BLaER1 (cell line): ENCODE data around the gene FOXP1.

Experiments used
- H3K27ac ChIP-seq: shearing (Covaris generic); formaldehyde crosslinking; 2 replicates; pipeline ENCODE4 v1.8.1; 2022
- H3K27me3 ChIP-seq: shearing (Covaris generic); formaldehyde crosslinking; 2 replicates; pipeline ENCODE4 v1.8.1; 2022
- H3K36me3 ChIP-seq: shearing (Covaris generic); formaldehyde crosslinking; 2 replicates; pipeline ENCODE4 v1.8.1; 2022
- H3K4me1 ChIP-seq: shearing (Covaris generic); formaldehyde crosslinking; 2 replicates; pipeline ENCODE4 v1.8.1; 2022
- H3K4me2 ChIP-seq: shearing (Covaris generic); formaldehyde crosslinking; 2 replicates; pipeline ENCODE4 v1.8.1; 2022
- H3K4me3 ChIP-seq: shearing (Covaris generic); formaldehyde crosslinking; 2 replicates; pipeline ENCODE4 v1.8.1; 2022
- H3K9ac ChIP-seq: shearing (Covaris generic); formaldehyde crosslinking; 2 replicates; pipeline ENCODE4 v1.8.1; 2022
- H3K9me3 ChIP-seq: shearing (Covaris generic); formaldehyde crosslinking; 2 replicates; pipeline ENCODE4 v1.8.1; 2022
- H4K20me1 ChIP-seq: shearing (Covaris generic); formaldehyde crosslinking; 2 replicates; pipeline ENCODE4 v1.8.1; 2022
- Cebpa-rat ChIP-seq: shearing (Covaris generic); IDR thresholded peaks from 2 replicates; pipeline ENCODE4 v1.8.1; 2022

FOXP1 gene

GRCh38 chr3:71247958-71248335 is 335.6 kb downstream of the FOXP1 start:
- Histone ChIP-seq H3K27me3 (no peaks in the 10 kb centered on the region), H3K4me3 (no peak overlapping the region), H4K20me1 (no peaks in the 10 kb centered on the region), H3K9ac (no peak overlapping the region), H3K36me3 (no peaks in the 10 kb centered on the region), H3K27ac (no peak overlapping the region), H3K4me1 (peaks cover 15% of the 10 kb centered on the region), H3K4me2 (no peak overlapping the region), H3K9me3 (no peaks in the 10 kb centered on the region)
- TF ChIP-seq Cebpa-rat: no peak

- no peaks in the 10 kb centered on the region for H3K9me3 ChIP-seq
- no peaks in the 10 kb centered on the region for H3K27me3 ChIP-seq
- no peaks in the 10 kb centered on the region for H4K20me1 ChIP-seq
- H3K9ac ChIP-seq: no peak overlapping the region
- no peak overlapping the region for H3K4me2 ChIP-seq
- no peak overlapping the region for H3K27ac ChIP-seq
- no peaks in the 10 kb centered on the region for H3K36me3 ChIP-seq
- TF ChIP-seq Cebpa-rat: no peak
- H3K4me1 ChIP-seq: peaks cover 15% of the 10 kb centered on the region
- no peak overlapping the region for H3K4me3 ChIP-seq
Measured at GRCh38 chr3:71247221-71247957, 336.1 kb downstream of the FOXP1 start.

- no peaks in the 10 kb centered on the region for H4K20me1 ChIP-seq
- H3K27me3 ChIP-seq: no peaks in the 10 kb centered on the region
- H3K9ac ChIP-seq: no peak overlapping the region
- no peak overlapping the region for H3K4me2 ChIP-seq
- H3K9me3 ChIP-seq: no peaks in the 10 kb centered on the region
- TF ChIP-seq Cebpa-rat: no peak
- H3K27ac ChIP-seq: no peak overlapping the region
- H3K4me3 ChIP-seq: no peak overlapping the region
- peaks cover 15% of the 10 kb centered on the region for H3K4me1 ChIP-seq
- H3K36me3 ChIP-seq: no peaks in the 10 kb centered on the region
Measured at GRCh38 chr3:71245971-71246880, 337.3 kb downstream of the FOXP1 start.

- TF ChIP-seq Cebpa-rat: no peak
- no peak overlapping the region for H3K27ac ChIP-seq
- no peaks in the 10 kb centered on the region for H3K27me3 ChIP-seq
- no peak overlapping the region for H3K4me3 ChIP-seq
- H3K9ac ChIP-seq: no peak overlapping the region
- peaks cover 20% of the 10 kb centered on the region for H3K4me1 ChIP-seq
- H3K9me3 ChIP-seq: no peaks in the 10 kb centered on the region
- no peaks in the 10 kb centered on the region for H3K36me3 ChIP-seq
- H4K20me1 ChIP-seq: no peaks in the 10 kb centered on the region
- H3K4me2 ChIP-seq: peak overlapping the region; percentile 55
Measured at GRCh38 chr3:71244826-71245488, 338.6 kb downstream of the FOXP1 start.

- H3K4me1 ChIP-seq: peaks cover 24% of the 10 kb centered on the region
- H3K36me3 ChIP-seq: no peaks in the 10 kb centered on the region
- TF ChIP-seq Cebpa-rat: no peak
- no peak overlapping the region for H3K4me3 ChIP-seq
- no peaks in the 10 kb centered on the region for H3K27me3 ChIP-seq
- H3K9ac ChIP-seq: no peak overlapping the region
- no peaks in the 10 kb centered on the region for H3K9me3 ChIP-seq
- H3K4me2 ChIP-seq: peak overlapping the region; percentile 55
- no peaks in the 10 kb centered on the region for H4K20me1 ChIP-seq
- H3K27ac ChIP-seq: no peak overlapping the region
Measured at GRCh38 chr3:71244153-71244825, 339.2 kb downstream of the FOXP1 start.

- Histone ChIP-seq H3K27me3 (no peaks in the 10 kb centered on the region), H3K9ac (no peak overlapping the region), H4K20me1 (no peaks in the 10 kb centered on the region), H3K9me3 (no peaks in the 10 kb centered on the region), H3K4me1 (peaks cover 24% of the 10 kb centered on the region), H3K36me3 (no peaks in the 10 kb centered on the region), H3K27ac (no peak overlapping the region), H3K4me2 (no peak overlapping the region), H3K4me3 (no peak overlapping the region)
- TF ChIP-seq Cebpa-rat: no peak
Measured at GRCh38 chr3:71243229-71243628, 340.3 kb downstream of the FOXP1 start.

- no peak overlapping the region for H3K4me2 ChIP-seq
- peaks cover 24% of the 10 kb centered on the region for H3K4me1 ChIP-seq
- H3K4me3 ChIP-seq: no peak overlapping the region
- TF ChIP-seq Cebpa-rat: no peak
- no peak overlapping the region for H3K9ac ChIP-seq
- H4K20me1 ChIP-seq: no peaks in the 10 kb centered on the region
- H3K27ac ChIP-seq: no peak overlapping the region
- H3K36me3 ChIP-seq: no peaks in the 10 kb centered on the region
- no peaks in the 10 kb centered on the region for H3K27me3 ChIP-seq
- H3K9me3 ChIP-seq: no peaks in the 10 kb centered on the region
Measured at GRCh38 chr3:71241981-71242560, 341.5 kb downstream of the FOXP1 start.

GRCh38 chr3:71241246-71241901 is 342.2 kb downstream of the FOXP1 start:
- Histone ChIP-seq H3K4me1 (peaks cover 24% of the 10 kb centered on the region), H3K27ac (no peak overlapping the region)

GRCh38 chr3:71240034-71240433 is 343.5 kb downstream of the FOXP1 start:
- H3K4me2 ChIP-seq: peak overlapping the region; percentile 54
- no peak overlapping the region for H3K4me3 ChIP-seq
- H3K4me1 ChIP-seq: peaks cover 24% of the 10 kb centered on the region
- peaks cover 5% of the 10 kb centered on the region; the same call in 1 of the 2 replicates for H3K9me3 ChIP-seq
- H4K20me1 ChIP-seq: no peaks in the 10 kb centered on the region
- H3K36me3 ChIP-seq: no peaks in the 10 kb centered on the region
- H3K27me3 ChIP-seq: no peaks in the 10 kb centered on the region
- TF ChIP-seq Cebpa-rat: no peak
- no peak overlapping the region for H3K27ac ChIP-seq
- no peak overlapping the region for H3K9ac ChIP-seq

More at GRCh38 chr3:71241246-71241901, 342.2 kb downstream of the FOXP1 start:
- no peak for TF ChIP-seq Cebpa-rat
- Histone ChIP-seq H4K20me1 (no peaks in the 10 kb centered on the region), H3K9me3 (no peaks in the 10 kb centered on the region), H3K4me3 (no peak overlapping the region), H3K4me2 (no peak overlapping the region), H3K27me3 (no peaks in the 10 kb centered on the region), H3K36me3 (no peaks in the 10 kb centered on the region), H3K9ac (no peak overlapping the region)
